Caco-2 (cell line): ENCODE data around the gene RNF41. TPM values are rescaled to one million over a fixed set of nuclear protein-coding genes. Genes with fewer than 3 reads are reported as not detected.

Experiments
- BruUV-seq: library from RNA; stranded (reverse); fragments of 400-500 nt; replicated peaks from 2 replicates; lab custom pipeline; 2021; lab: Mats Ljungman, UMichigan
- CTCF ChIA-PET: fragments of 300-600 bp; sonication (Branson Sonifier 250); formaldehyde crosslinking; loops from one replicate; lab custom pipeline; 2022; ENCODE audit warnings: antibody characterized with exemption; lab: Charles Lee
- POLR2A ChIA-PET: fragments of 300-600 bp; sonication (Branson Sonifier 250); formaldehyde crosslinking; loops from one replicate; lab custom pipeline; 2022; ENCODE audit warnings: antibody characterized with exemption; lab: Charles Lee
- DNase-seq, 2 experiments: peaks; one replicate each; pipeline versions ENCODE4 v3.0.0 to v3.0.0-alpha.2; 2020 to 2022
- H3K27me3 ChIP-seq: replicated peaks from 2 replicates; pipeline ENCODE4 v1.6.0; 2011; ENCODE audit warnings: low read length; ENCODE audit not compliant: control insufficient read depth, insufficient read depth
- H3K36me3 ChIP-seq: 2 replicates; pipeline ENCODE4 v1.5.1; 2011; ENCODE audit warnings: low read length; ENCODE audit not compliant: control insufficient read depth, insufficient read depth
- H3K4me1 ChIP-seq: fragments of 250-450 bp; sonication (Bioruptor Pico); 2 replicates; pipeline ENCODE4 v1.5.1; 2020; ENCODE audit warnings: mild to moderate bottlenecking
- H3K4me3 ChIP-seq: 2 replicates; pipeline ENCODE4 v1.5.1; 2011; ENCODE audit warnings: low read depth, mild to moderate bottlenecking, control low read depth, low read length
- H3K9me3 ChIP-seq: fragments of 250-450 bp; sonication (Bioruptor Pico); 2 replicates; pipeline ENCODE4 v1.5.1; 2020; ENCODE audit warnings: mild to moderate bottlenecking, moderate library complexity
- H3K27ac Mint-ChIP-seq: one replicate; pipeline ENCODE4 v1.8.0; 2022; ENCODE audit warnings: mixed read lengths; ENCODE audit not compliant: unreplicated experiment
- H3K27me3 Mint-ChIP-seq: one replicate; pipeline ENCODE4 v1.8.0; 2022; ENCODE audit warnings: mixed read lengths; ENCODE audit not compliant: insufficient read depth, unreplicated experiment
- H3K36me3 Mint-ChIP-seq: one replicate; pipeline ENCODE4 v1.8.0; 2022; ENCODE audit warnings: mild to moderate bottlenecking, mixed read lengths; ENCODE audit not compliant: insufficient read depth, unreplicated experiment
- H3K4me1 Mint-ChIP-seq: one replicate; pipeline ENCODE4 v1.8.0; 2022; ENCODE audit warnings: low read depth, mixed read lengths; ENCODE audit not compliant: unreplicated experiment
- H3K4me3 Mint-ChIP-seq: one replicate; pipeline ENCODE4 v1.8.0; 2022; ENCODE audit warnings: mild to moderate bottlenecking, moderate library complexity, mixed read lengths; ENCODE audit not compliant: unreplicated experiment
- H3K9me3 Mint-ChIP-seq: one replicate; pipeline ENCODE4 v1.8.0; 2022; ENCODE audit warnings: mixed read lengths; ENCODE audit not compliant: unreplicated experiment
- CTCF ChIP-seq, 2 experiments: fragments of 200-600 bp in 1 of 2; IDR thresholded peaks; 1 replicate in 1 of 2; 2 replicates in 1 of 2; pipeline versions ENCODE4 v1.5.1 to v1.8.0; 2011 to 2022; ENCODE audit warnings: antibody characterized with exemption in 1 of 2, control low read depth in 1 of 2, inconsistent platforms in 1 of 2, low read depth in 1 of 2, low read length in 1 of 2, mild to moderate bottlenecking in 1 of 2, moderate library complexity in 1 of 2; ENCODE audit not compliant: insufficient read depth in 1 of 2, severe bottlenecking in 1 of 2, unreplicated experiment in 1 of 2
- intact Hi-C: fragments of 100-400 bp; cut with micrococcal nuclease; formaldehyde crosslinking; loops from one replicate; pipeline ENCODE4 v1.10.0; 2022; ENCODE audit not compliant: unreplicated experiment
- total RNA-seq: library from RNA; stranded (reverse); gene quantifications from 2 replicates; pipeline ENCODE4 v1.2.3, GENCODE V29; 2022

RNF41 gene
- total RNA-seq, 1 experiment from 2014 or later = 53.4 TPM

- no TSS peak for BruUV-seq
- H3K36me3 ChIP-seq = peaks cover 5% of the 10 kb centered on the region
- peak overlapping the region; percentile 72 for H3K4me3 ChIP-seq
- H3K4me3 Mint-ChIP-seq = peak overlapping the region; percentile 74
- H3K27ac Mint-ChIP-seq = no peak overlapping the region
- DNase-seq = peak; percentile 61 to 69
- intact Hi-C loops = loop anchor here (2.0 to 5.0 kb wide), 4 partner anchors 27 to 131 kb away; partner anchors contain the start of genes NABP2, RNF41 and SLC39A5
- peaks cover 48% of the 10 kb centered on the region for H3K36me3 Mint-ChIP-seq
- no peaks in the 10 kb centered on the region for H3K27me3 ChIP-seq
- peak in 1 of 2 experiments; percentile 10 for TF ChIP-seq CTCF (IDR thresholded peaks at IDR 0.05; ENCODE audit: insufficient read depth in 1 of 2, low read depth in 1 of 2, low read length in 1 of 2, severe bottlenecking in 1 of 2, unreplicated experiment in 1 of 2)
- ChIA-PET CTCF (interaction anchor here (1.0 to 2.9 kb wide), 5 partner anchors 11 to 69 kb away, joined by 3 to 20 read pairs (median 6); partner anchors contain the start of genes RNF41 and SMARCC2), POLR2A (interaction anchor here (0.6 to 1.6 kb wide), 3 partner anchors 16 to 130 kb away, joined by 3 to 6 read pairs (median 5); no protein-coding TSS in a partner anchor)
- H3K4me1 ChIP-seq = peaks cover 37% of the 10 kb centered on the region
- peaks cover 30% of the 10 kb centered on the region for H3K4me1 Mint-ChIP-seq
- no peaks in the 10 kb centered on the region for H3K9me3 ChIP-seq
- no peaks in the 10 kb centered on the region for H3K27me3 Mint-ChIP-seq
- H3K9me3 Mint-ChIP-seq = peaks cover 10% of the 10 kb centered on the region
These were observed 35.9 kb upstream of the RNF41 start for GRCh38 chr12:56257491-56258067.

GRCh38 chr12:56257071-56257470 is 35.3 kb upstream of the RNF41 start:
- peak overlapping the region; percentile 74 for H3K4me3 Mint-ChIP-seq
- POLR2A ChIA-PET = interaction anchor here (0.6 to 1.6 kb wide), 2 partner anchors 17 to 129 kb away, joined by 3 to 6 read pairs; no protein-coding TSS in a partner anchor
- CTCF ChIA-PET = interaction anchor here (2.9 kb wide), 1 partner anchor 36 kb away, joined by 20 read pairs; the partner anchor contains the start of gene RNF41
- peaks cover 47% of the 10 kb centered on the region for H3K36me3 Mint-ChIP-seq
- no peaks in the 10 kb centered on the region for H3K27me3 ChIP-seq
- no peaks in the 10 kb centered on the region for H3K9me3 ChIP-seq
- H3K36me3 ChIP-seq = peaks cover 5% of the 10 kb centered on the region
- peaks cover 27% of the 10 kb centered on the region for H3K4me1 Mint-ChIP-seq
- H3K4me3 ChIP-seq = peak overlapping the region; percentile 72; the same call in 1 of the 2 replicates
- H3K9me3 Mint-ChIP-seq = peaks cover 6% of the 10 kb centered on the region
- intact Hi-C loops = loop anchor here (2.0 to 5.0 kb wide), 2 partner anchors 26 to 35 kb away; partner anchors contain the start of genes NABP2, RNF41 and SLC39A5
- no peak for DNase-seq
- peaks cover 32% of the 10 kb centered on the region for H3K4me1 ChIP-seq
- H3K27me3 Mint-ChIP-seq = no peaks in the 10 kb centered on the region
- BruUV-seq = no TSS peak
- no peak for TF ChIP-seq CTCF (IDR thresholded peaks at IDR 0.05; ENCODE audit: insufficient read depth in 1 of 2, low read depth in 1 of 2, low read length in 1 of 2, severe bottlenecking in 1 of 2, unreplicated experiment in 1 of 2)
- H3K27ac Mint-ChIP-seq = no peak overlapping the region

- TSS peak; percentile 23 for BruUV-seq
- Histone ChIP-seq H3K4me1 (peaks cover 25% of the 10 kb centered on the region), H3K27me3 (no peaks in the 10 kb centered on the region), H3K4me3 (no peak overlapping the region), H3K36me3 (peaks cover 5% of the 10 kb centered on the region), H3K9me3 (no peaks in the 10 kb centered on the region)
- Mint-ChIP-seq H3K9me3 (no peaks in the 10 kb centered on the region), H3K27me3 (no peaks in the 10 kb centered on the region), H3K4me3 (peak overlapping the region; percentile 74), H3K27ac (no peak overlapping the region), H3K36me3 (peaks cover 47% of the 10 kb centered on the region), H3K4me1 (peaks cover 20% of the 10 kb centered on the region)
- CTCF ChIA-PET = interaction anchor here (2.9 kb wide), 1 partner anchor 35 kb away, joined by 20 read pairs; the partner anchor contains the start of gene RNF41
- POLR2A ChIA-PET = no interaction called here
- peak in 1 of 2 experiments; percentile 9 for TF ChIP-seq CTCF (IDR thresholded peaks at IDR 0.05; ENCODE audit: insufficient read depth in 1 of 2, low read depth in 1 of 2, low read length in 1 of 2, severe bottlenecking in 1 of 2, unreplicated experiment in 1 of 2)
- DNase-seq = no peak
- intact Hi-C loops = loop anchor here (2.0 to 5.0 kb wide), 2 partner anchors 26 to 34 kb away; partner anchors contain the start of genes NABP2, RNF41 and SLC39A5
These were observed 34.7 kb upstream of the RNF41 start for GRCh38 chr12:56256326-56256960.
